Ureter (tissue), 1 donor: Measurements from ENCODE around the gene PPP2R3B. TPM values are rescaled to one million over a fixed set of nuclear protein-coding genes. Genes with fewer than 3 reads are reported as not detected.
"Not testable (repeated sequence)": the region's sequence is repeated elsewhere in the genome, so short reads cannot be mapped to it uniquely, and the experiment has no call there.

Source experiments
- DNase-seq: peaks from one replicate; pipeline ENCODE4 v3.0.0-alpha.2; 2020; ENCODE audit warnings: low spot score
- total RNA-seq: library from RNA; stranded (reverse); gene quantifications from one replicate; pipeline ENCODE4 v1.2.4, GENCODE V29; 2023
- donor health status: DM: yes; HTN: yes; CAD: no.

PPP2R3B gene, protein sequence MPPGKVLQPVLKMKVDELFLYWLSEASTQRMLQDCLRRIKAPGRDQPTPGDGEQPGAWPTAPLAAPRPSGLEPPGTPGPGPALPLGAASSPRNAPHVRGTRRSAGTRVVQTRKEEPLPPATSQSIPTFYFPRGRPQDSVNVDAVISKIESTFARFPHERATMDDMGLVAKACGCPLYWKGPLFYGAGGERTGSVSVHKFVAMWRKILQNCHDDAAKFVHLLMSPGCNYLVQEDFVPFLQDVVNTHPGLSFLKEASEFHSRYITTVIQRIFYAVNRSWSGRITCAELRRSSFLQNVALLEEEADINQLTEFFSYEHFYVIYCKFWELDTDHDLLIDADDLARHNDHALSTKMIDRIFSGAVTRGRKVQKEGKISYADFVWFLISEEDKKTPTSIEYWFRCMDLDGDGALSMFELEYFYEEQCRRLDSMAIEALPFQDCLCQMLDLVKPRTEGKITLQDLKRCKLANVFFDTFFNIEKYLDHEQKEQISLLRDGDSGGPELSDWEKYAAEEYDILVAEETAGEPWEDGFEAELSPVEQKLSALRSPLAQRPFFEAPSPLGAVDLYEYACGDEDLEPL
- total RNA-seq, result 18.7 TPM

DNA sequence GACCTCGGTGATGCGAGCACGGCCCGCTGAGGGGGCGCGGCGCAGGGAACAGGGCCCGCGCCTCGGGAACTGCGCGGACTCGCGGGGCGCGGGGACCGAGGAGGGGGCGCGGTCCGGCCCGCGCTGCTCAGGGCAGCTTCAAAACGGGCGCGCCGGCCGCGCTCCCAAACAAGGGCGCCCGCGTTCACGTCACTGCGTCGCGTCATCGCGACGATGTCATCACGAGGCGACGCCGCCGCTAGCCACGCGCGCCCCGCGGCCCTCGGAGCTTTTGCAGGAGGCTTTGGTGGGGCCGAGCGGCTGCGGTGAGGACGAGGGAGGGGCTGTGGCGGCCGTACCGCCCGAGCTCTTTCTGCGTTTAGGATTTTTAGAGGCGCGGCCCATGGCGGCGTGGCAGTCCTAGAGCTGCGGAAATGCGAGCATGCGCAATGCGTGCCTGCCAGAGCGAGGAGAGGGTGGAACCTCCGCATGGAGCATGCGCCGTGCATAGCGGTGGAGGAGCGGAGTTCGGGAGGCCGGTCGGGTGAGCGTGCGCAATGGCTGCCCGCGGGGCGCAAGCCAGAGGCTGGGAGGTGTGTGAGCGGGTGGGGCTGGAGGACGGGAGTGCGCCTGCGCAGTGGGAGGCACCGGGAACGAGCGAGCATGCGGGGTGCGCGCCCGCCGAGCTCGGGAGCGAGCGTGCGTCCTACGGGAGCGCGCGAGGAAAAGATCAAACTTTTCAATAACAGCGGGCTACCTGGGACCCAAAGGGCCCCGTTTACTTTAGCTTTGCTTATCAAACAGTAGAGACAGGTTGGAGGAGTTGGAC lies at the start of gene PPP2R3B:
Gene PPP2R3B, minus strand, starts transcription at position 140 of the 808 bp plus-strand sequence. CDS start 216 bp downstream, outside the sequence.
- DNase-seq, result peak; percentile 99

DNA sequence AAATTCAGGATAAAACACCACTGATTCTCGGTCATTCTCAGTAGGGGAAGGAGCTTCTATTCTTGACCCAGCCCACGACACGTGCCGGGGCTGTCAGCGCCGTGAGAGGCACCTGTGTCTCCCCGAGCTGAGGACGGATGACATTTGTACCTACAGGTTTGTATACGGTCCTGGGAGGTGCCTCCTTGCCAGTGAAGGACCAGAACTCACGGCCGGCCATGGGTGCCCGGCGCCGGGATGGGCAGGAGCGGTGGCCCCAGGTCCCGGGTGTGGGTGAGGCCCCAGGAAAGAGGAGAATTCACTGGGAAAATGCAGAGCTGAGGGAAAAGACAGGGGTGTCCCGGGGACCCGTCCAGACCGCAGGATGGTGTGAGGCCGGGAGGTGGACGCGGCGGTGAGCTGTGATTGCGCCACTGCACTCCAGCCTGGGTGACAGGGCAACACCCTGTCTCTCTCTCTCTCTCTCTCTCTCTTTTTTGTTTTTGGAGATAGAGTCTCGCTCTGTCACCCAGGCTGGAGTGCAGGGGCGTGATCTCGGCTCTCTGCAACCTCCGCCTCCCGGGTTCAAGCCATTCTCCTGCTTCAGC lies 48.9 kb upstream of the PPP2R3B start:
- DNase-seq, result no peak

DNA sequence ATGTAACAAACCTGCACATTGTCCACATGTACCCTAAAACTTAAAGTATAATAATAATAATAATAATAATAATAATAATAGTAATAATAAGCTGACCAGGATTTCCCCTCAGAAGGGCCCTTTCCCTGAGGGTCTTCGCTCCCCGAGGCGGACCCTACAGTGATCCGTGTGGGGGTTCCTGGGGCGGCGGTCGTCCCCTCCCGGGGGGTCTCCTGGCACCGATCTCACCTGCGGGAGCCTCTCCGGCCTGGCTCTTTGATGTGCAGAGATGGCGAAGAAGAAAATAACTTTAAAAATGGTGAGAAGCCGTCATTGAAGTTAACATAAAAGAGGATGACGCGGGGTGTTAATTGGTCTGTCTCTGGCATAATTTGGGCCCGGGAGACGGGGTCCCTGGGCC lies 48.2 kb upstream of the PPP2R3B start:
- DNase-seq, result no peak

DNA sequence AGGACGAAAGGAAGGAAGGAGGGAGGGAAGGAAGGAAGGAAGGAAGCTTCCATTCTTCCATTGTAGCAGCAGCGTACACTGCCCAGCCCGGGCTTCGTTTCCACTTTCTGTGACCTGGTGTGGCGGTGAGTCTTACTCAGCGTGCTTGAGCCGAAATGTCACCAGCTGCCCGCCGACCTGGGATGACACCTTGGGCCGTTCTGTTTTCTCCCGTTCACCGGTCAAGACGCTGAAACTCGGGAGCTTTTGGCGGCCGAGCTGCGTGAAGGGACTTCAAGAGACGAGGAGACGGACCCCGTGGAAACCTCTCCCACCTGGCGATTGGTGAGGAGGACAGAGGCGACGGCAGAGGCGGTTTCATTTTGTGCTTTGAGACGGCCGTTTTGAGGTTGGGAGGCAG lies 47.1 kb upstream of the PPP2R3B start:
- DNase-seq, result no peak

DNA sequence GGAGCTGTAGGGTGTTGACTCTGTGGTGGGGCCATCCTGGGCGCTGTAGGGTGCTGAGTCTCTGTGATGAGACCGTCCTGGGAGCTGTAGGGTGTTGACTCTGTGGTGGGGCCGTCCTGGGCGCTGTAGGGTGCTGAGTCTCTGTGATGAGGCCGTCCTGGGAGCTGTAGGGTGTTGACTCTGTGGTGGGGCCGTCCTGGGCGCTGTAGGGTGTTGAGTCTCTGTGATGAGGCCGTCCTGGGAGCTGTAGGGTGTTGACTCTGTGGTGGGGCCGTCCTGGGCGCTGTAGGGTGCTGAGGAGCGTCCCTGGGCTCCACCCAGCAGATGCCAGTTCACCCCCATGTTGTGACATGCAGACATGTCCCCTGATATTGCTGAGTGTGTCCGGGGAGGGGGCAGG lies 46.0 kb upstream of the PPP2R3B start:
- not testable (repeated sequence) for DNase-seq

DNA sequence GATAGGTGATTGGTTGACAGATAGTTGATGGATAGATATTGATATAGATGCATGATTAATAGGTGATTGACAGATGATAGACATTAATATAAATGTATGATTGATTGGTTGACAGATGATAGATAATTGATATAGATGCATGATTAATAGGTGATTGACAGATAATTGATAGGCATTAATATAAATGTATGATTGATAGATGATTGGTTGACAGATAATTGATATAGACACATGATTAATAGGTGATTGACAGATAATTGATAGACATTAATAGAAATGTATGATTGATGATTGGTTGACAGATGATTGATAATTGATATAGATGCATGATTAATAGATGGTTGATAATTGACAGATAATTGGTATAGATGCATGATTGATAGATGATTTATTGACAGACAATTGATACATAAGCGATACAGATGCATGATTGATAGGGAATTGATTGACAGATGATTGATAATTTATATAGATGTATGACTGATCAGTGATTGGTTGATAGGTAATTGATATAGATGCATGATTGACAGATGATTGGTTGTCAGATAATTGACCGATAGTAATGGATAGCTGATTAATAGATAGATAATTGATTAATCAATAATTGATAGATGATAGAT lies 44.9 kb upstream of the PPP2R3B start:
- DNase-seq, result no peak

DNA sequence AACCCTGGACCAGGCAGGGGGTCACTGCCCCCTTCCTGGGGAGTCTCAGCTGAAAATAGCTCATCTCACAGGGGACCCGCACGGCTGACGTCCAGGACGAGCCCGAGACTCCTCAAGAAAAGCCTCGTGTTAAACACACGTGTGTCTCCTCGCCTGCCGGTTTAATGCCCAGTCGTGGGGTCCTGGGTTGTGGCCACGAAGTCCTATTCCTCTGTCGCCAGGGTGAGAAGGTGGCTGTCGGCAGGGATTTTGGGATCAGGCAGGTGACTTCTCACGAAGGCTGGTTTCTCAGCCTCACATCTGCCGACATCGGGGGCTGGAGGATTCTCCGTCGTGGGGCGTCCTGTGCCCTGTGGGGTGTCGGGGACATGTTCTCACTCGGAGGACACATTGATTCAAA lies 44.3 kb upstream of the PPP2R3B start:
- DNase-seq, result no peak

DNA sequence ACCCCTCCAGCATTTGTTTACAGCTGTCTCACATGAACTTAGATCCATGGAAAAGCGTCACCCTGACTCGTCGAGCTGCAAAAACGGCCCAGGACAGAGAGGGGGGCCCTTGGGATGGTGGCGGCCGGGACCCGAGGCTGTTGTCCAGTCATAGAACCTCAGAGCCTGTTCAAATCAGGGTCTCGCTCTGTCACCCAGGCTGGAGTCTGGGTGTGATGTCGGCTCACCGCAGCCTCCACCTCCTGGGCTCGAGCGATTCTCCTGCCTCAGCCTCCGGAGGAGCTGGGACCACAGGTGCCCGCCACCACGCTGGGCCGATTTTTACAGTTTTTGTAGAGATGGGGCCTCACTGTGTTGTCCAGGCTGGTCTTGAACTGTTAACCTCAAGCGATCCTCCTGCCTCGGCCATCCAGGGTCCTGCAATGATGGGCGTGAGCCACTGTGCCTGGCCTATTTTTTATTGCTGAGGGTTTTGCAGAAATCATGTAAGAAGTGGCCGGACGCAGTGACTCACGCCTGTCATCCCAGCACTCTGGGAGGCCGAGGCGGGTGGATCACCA lies 42.6 kb upstream of the PPP2R3B start:
- no peak for DNase-seq

DNA sequence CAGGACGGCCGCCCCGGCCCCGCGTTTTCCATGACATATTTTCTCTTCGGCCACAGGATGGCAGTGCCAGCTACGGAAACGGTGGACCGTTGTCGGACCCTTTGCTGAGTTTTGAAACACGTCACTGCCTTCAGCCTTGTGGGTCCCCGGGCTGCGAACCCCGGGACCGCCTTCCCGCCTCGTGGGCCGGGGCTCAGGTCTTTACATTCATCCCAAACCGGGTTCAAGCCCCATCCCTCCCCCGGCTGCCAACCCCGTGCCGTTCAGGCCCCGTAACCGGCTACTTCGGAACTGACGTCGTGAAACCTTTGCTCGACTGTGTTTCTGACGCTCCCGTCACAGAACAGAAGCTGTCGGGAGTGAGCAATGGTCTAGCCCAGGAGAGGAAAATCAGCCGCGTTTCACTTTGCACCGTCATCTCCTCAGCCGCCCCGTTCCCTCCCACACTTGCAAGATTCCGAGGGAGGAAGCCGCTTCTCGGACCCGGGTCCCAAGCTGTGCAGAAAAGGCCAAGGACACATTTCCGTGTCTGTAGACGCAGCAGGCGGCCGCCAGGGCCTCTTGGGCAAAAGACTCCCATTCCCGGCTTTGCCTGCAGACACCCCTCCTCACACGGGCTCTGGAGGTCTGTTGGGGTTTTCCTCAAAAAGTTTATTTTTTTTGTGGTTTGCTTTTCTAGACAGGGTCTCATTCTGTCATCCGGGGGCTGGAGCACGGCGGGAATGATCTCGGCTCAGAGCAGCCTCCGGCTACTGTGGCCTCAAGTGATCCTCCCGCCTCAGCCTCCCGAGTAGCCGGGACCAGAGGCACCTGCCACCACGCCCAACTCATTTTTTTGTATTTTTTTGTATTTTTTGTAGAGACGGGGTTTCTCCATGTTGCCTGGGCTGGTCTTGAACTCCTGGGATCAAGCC lies 41.4 kb upstream of the PPP2R3B start:
- no peak for DNase-seq

DNA sequence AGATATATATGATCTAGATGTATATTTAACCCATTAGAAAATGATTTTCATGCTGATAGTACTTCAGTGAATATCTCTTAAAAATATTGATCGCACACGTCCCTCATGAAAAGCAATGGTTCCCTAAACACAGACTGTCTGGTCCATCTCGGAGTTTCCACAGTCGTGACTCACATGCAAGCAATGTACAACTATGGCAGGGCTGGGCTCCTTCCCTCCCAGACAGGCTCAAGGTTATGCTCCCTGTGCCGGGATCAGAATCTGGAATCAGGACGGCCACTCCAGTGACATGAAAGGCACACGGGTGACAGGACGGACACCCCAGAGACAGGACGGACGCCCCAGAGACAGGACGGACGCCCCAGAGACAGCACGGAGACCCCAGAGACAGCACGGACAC lies 40.2 kb upstream of the PPP2R3B start:
- no peak for DNase-seq

DNA sequence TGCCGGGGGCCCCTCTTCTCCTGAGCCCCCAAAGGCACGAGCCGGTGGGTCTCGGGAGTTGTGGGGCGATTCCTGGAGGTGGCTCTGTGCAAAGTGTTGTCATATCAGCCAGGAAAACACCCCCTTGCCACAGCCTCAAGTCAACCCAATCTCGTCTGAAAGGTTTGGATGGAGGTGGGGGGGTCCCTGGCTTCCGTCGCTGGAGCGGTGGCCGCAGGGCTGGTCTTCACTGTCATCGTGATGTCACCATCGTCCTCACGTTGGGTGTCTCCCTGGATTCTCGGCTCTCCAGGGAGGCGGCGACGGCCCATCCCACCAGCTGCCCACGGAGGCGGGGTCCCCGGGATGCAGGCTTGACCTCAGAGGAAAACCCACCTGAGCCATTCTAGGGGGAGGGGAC lies 38.3 kb upstream of the PPP2R3B start:
- no peak for DNase-seq

DNA sequence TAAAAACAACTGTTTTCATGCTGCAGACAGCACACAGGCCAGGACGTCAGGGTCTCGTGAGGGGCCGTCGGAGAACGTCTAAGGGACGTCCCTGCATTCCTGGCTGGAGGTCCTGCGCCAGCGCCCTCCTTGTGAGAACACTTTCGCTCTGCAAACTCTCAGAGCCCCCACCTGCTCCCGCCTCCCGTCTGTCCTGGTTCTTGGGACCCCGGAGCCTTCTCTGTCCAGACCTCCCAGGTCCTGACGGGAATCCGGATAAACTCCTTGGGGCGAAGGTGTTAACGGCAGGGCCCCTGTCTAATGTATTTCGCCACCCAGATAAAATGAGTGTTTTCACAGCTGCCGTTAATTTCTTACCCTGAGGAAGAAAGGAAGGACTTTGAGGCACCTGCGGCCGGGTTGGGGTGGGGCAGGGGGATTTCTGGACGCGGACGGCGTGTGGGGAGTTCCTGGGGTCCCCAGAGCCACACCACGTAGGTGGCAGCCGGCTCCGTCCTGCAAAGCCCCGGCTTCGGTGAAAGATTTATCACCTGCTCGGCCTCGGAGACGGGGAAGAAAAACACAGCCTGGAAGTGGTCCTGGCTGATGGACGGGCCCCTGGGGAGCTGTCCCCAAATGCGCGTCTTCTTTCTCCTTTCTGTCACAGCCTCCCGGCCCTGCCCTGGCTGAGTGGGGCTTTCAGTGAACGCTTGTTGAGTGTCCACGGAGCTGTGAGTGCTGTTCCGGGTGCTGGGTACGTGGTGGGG lies 35.1 kb upstream of the PPP2R3B start:
- no peak for DNase-seq

DNA sequence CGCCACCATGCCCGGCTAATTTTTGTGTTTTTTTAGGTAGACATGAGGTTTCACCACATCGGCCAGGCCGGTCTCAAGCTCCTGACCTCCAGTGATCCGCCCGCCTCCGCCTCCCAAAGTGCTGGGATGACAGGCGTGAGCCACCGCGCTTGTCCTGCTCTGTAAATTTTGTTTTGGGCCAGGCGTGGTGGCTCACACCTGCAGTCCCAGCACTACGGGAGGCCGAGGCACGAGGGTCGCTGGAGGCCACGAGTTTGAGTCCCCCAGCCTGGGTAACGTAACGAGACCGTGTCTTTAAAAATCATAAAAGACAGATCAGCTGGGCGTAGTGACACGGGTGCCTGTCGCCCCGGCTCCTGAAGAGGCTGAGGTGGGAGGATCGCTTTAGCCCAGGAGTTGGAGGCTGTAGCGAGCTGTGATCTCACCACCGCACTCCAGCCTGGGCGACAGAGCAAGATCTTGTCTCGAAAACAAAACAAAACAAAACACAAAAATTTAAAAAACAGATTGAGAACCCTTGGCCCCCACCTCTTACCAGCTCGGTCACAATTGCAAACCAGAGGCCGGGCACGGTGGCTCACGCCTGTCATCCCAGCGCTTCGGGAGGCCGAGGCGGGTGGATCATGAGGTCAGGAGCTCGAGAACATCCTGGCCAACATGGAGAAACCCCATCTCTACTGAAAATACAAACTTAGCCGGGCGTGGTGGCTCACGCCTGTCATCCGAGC lies 34.0 kb upstream of the PPP2R3B start:
- DNase-seq, result no peak

DNA sequence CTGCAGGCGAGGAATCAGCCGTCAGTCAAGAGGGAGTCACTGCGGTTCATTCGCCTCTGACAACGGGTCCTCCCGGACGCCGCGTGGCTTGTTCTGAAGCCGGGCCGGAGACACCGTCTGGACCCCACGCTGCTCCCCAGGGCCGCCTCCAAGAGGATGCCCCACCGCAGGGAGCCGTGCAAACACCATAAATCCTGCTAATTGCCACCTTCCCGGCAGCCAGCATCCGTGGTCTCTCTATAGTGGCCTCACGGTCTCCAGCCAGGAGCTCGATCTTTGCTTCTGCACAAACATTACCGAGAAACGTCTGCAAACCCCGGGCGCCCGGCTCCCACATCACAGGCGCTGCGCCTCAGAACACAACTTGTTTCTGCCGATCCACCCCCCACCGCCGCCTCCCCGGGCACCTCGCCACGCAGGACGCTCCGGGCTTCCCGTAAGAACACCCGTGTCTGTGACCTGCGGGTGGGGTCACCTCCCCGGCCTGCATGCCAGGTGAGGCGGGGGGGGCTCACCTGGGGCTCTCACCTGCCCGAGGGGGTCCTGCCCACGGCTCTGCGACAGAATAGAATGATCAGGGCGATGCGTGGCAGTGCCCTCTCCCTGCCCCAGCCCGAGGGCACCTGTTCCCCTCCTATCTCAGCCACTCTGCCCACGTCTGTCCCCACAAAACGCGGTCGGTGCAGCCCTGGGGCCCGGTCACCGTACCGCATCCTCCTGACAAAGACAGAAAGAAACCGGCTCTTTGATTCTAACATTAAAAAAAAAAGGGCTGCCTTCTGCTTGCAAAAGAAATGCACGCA lies 32.4 kb upstream of the PPP2R3B start:
- no peak for DNase-seq

DNA sequence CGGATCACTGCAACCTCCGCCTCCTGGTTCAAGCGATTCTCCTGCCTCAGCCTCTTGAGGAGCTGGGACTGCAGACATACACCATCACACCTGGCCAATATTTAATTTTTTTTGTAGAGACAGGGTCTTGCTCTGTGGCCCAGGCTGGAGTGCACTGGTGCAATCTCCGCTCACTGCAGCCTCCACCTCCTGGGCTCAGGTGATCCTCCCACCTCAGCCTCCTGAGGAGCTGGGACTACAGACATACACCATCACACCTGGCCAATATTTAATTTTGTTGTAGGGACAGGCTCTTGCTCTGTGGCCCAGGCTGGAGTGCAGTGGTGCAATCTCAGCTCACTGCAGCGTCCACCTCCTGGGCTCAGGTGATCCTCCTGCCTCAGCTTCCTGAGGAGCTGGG lies 28.8 kb upstream of the PPP2R3B start:
- DNase-seq, result not testable (repeated sequence)

DNA sequence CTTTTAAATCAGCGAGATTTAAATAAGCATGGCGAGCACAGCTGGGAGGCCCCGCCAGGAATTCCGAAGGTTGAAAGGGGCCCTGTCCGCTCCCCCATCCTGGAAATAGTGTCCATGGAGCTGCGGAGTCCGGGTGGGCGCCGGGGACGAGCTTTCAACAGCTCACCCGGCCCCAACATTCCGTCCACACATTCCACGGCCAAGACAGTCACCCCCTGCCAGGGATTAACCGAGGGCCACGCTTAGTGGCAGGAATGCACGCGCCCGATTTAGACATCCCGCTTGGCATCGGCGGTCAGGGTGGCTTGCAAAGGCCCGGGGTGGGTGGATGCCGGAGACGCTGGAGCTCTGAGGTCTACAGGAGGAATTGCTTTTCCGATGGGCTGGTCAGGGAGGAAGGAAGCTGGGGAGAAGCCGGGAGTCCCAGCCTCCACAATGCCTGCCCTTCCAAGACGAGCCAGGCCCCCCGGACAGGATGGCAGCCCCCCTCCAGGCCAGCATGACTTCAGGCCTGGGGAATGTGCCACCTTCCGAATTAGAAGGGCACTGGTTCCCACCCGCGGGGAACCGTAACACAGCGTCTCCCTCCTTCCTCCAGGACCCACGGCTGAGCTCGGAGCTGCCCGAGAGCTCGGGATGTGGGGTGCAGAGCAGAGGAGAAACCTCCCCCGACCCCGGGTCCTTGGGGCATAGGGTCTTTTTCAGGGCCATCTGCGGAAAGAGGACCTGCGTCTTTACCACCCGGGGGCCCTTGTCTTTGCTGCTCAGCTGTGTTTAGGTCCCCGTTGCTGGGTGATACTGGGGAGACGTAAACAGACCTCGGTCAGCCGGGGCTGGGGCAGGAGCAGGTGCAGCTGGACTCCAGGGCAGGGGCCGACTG lies 26.9 kb upstream of the PPP2R3B start:
- no peak for DNase-seq

DNA sequence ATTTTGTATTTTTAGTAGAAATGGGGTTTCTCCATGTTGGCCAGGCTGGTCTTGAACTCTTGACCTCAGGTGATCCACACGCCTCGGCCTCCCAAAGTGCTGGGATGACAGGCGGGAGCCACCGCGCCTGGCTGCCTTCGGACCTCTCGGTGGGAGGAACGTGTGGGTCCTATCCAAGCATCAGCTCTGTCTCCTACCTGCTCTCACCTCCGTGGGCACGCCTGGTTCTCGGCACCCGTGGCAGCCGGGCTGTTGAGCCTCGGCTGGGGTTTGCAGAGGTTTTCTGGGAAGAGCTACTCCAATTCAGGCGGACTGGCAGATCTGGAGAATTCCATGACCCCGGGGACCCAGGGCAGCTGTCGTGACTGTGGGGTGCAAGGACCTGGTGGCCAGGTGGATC lies 23.6 kb upstream of the PPP2R3B start:
- no peak for DNase-seq
